DMS 273 (cell line): ENCODE measurements around the gene OR9Q1.

Experiments used
- DNase-seq: peaks from one replicate; lab custom pipeline; 2025; ENCODE audit not compliant: unreplicated experiment; lab: John Stamatoyannopoulos, UW

Gene OR9Q1

GRCh38 chr11:58028687-58029411 lies 5.2 kb downstream of the OR9Q1 start:
- no peak for DNase-seq

DNA sequence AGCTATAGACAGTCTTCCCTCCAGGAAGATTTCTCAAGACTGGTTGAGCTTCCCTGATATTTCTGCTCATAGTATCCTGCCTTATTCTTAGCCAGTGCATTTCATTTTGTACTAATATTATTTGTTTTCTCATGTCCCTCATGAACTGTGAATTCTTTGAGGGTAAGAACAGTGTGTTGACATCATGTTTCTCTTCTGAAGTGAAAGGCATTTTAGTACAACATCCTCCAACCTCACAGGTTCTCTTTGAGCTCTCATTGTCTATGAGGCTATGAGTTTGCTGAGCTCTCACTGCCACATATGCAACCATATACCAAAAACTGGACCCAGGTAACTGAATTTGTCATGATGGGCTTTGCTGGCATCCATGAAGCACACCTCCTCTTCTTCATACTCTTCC lies 7.0 kb downstream of the OR9Q1 start, which contains the start of gene OR6Q1:
TSS of gene OR6Q1 (plus strand) at position 301 of the 400 bp plus-strand sequence. CDS start at position 301, 0 bp downstream.
- no peak for DNase-seq

GRCh38 chr11:58034471-58034870 lies 10.8 kb downstream of the OR9Q1 start:
- DNase-seq, result no peak

DNA sequence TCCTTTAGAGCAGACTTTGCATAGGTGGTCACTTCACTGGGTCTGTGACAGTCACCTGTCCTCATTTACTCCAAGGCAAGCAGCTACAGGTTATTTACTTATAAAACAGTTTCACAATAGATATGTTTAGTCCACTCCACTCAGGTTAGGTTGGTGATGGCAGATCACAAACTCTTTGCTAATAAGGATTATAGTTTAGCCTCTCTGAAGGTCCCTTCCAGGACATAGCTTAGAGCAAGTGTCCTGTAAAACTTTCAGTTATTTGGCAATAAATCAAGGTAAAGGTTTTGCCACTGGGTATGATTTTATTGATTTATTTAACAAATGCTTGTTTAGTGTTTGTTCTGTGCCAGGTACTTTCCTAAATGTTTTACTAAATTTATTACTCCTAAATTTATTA lies 15.9 kb downstream of the OR9Q1 start:
- no peak for DNase-seq

- no peak for DNase-seq
Observed at GRCh38 chr11:58043379-58043778, 19.7 kb downstream of the OR9Q1 start.

DNA sequence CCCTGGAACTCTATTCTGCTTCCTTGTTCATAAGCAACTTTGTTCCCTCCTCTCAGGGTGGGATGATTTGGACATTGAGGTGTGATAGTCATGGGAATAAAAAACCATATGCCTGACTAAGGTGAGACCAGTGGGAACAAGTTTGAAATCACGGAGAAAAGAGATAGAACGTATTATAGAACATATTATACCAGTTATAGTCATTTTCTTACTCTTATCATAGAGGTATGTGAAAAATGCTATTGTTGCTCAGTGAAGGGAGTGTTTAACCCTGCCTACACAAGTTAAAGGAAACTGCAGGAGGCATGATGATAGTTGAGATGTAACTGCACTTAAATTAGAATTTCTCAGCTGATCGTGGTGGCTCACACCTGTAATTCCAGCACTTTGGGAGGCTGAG lies 22.6 kb downstream of the OR9Q1 start:
- no peak for DNase-seq

DNA sequence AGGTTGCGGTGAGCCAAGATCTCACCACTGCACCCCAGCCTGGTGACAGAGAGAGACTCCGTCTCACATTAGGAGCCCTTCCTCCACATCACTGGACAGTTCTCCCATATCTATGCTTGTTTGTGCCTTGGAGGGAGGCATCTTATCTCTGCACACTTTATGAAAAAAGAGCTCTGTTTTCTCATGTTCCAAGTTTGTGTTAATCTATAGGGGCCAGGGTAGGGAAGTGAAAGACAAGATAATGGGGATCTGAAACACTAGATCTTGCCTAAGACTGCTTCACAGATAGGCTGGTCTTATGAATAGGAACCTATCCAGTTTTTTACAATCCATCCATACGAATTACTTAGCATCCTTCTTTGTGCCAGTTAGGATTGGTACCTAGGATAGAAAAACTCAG lies 24.1 kb downstream of the OR9Q1 start:
- no peak for DNase-seq

DNA sequence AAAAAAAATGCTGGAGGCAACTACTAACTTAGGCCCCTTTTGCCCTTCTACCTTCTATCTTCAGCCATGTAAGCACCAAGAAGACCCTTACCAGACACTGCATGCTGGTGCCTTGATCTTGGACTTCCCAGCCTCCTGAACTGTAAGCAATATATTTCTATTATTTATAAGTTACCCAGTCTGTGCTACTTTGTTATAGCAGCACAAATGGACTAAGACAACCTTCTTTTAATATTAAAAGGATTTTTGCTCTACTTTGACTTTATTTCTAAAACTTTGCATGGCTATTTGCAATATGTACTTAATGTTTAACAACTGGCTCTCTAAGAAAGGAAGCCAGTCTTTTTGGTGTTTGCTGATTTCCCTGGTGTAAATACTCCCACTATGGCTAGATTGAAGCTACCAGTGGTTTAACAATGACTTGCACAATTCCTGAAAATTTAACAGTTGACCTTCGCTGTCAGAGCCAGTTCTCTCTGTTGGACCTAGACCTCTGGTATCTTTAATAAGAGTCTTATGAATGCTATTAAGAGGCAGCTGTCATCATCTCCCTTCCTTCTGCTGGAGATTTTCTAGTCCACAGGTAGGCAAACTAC lies 32.2 kb downstream of the OR9Q1 start:
- DNase-seq, result no peak

- no peak for DNase-seq
Observed at GRCh38 chr11:58057481-58057880, 33.8 kb downstream of the OR9Q1 start.

DNA sequence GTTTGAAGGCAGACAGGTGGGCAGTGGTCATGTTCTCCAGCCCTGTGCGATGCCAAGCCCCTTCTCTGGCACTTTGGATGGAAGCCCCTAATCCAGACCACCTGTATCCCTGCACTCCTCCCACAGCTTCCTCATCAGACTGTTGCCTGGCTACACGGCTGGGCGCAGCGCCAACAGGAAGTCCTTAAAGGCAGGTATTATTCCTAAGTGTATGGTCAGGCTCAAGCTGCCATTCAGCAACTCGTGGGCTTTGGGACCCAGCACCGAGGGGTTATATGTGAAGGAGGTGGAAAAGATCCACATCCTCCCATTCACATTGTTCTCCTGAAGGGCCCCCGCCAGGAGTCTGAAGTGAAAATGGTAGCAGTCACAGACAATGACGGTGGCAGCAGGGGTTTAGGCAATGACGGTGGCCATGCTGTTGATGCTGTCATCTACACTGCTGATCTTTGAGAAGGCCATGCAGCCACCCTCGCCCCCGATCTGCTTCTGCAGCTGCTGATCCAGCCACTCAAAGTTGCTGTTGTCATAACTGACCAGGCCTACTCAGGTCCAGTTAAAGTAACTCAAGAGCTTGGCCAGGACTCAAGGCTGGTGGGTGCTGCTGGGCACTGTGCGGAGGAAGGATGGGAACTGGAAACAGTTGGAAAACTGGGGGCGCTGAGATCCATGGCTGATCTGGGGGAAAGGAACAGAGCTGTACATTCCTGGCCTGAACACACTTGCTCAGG lies 34.8 kb downstream of the OR9Q1 start:
- no peak for DNase-seq

DNA sequence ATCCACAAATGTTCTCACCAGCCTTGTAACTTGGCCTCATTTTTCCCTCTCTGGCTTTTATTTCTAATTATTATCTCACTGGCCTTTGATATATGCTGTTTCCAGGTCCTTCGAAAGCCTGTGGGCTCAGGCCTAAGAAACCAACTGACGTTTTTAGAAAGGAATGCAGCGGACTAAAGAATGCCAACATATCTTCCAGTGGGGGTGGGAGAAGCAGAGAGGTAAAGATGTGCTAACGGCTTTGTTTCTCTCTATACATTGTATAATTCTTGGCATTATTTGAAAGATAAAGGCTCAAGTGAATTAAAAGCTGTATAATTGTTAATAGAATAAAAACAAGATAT lies 35.3 kb downstream of the OR9Q1 start:
- no peak for DNase-seq

DNA sequence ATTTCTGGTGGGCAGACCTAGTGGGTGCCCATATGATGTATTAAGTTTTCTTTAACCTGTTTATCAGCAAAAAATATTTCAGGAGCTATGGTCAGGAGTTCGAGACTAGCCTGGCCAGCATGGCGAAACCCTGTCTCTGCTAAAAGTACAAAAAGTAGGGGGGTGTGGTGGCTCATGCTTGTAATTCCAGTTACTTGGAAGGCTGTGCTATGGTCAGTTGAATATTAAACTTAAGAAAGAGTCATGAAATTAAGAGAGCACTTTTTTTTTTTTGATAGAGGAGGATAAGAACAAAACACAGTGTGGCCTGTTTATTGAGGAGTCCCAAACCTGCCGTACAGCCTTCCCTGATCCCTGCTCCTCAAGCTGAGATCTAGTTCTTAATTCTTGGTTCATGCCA lies 36.9 kb downstream of the OR9Q1 start:
- no peak for DNase-seq

DNA sequence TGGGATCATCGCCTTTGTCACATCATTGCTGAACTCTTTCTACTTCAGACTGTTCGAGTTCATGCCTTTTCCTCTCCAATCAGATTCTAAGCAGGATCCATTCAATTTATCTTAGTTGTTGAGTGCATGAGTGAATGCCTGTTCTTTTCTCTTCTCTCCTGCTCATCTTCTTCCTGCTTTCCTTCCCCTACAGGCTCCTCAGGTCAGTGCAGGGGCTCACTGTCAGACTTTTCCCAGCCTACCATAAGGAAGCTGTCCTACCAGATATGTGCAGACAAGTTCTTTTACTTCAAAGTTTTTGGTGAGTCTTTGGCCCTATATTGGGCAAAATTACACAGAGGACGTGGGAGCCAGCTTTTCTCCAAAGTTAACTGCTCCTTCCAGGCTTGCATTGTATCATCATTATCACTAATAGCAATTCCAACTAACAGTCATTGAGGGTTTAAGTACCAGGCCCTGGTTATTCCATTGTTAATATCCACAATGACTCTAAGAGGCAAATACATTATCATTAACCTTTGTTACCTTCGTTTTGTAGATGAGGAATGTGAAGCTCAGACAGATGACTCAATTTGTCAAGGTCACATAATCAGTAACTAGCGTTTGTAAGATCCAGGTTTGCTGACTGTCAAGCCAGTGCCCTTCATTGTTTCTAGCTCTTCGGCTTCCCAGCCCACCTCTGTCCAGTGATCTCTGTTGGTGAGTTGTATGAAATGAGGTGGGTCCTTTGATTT lies 37.4 kb downstream of the OR9Q1 start:
- no peak for DNase-seq

DNA sequence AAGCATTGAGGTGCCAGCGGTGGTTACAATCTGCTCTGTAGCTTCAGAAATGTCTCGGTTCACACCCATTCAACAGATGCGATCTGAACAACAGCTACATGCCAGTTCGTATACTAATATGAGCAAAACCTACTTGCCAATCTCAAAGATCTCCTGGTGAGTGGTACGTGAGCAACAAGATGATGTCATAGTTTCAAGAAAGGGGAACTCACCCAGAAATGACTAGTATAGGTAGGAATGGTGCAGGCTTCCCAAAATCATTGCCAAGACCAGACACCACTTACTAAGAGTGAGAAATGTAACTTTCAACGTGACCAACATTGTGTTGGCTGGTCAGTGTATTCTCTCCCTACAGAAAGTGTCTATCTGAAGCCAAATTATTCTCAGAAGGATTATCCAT lies 38.1 kb downstream of the OR9Q1 start:
- DNase-seq, result no peak

- DNase-seq, result no peak
Observed at GRCh38 chr11:58067685-58068084, 44.0 kb downstream of the OR9Q1 start.

DNA sequence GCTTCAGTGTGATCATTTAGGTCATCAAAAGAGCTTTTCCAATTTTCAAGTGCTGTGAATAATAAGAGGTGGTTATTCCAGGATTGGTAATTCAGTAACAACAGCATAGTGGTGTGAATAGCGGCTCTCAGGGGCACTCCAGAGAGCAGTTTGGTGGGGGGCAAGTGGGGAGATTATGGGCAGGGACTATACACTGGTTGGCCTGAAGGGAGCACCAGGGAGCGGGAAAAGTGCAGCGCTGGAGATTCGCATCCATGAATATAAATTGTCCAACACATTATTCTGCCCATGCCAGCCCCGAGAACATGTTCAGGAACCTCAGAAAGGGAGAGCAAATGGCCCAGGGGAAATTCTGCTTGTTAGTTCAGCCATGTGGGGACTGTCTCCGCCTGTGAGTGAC lies 45.0 kb downstream of the OR9Q1 start:
- DNase-seq, result peak; percentile 1

- DNase-seq, result no peak
Observed at GRCh38 chr11:58070585-58070984, 46.9 kb downstream of the OR9Q1 start.

DNA sequence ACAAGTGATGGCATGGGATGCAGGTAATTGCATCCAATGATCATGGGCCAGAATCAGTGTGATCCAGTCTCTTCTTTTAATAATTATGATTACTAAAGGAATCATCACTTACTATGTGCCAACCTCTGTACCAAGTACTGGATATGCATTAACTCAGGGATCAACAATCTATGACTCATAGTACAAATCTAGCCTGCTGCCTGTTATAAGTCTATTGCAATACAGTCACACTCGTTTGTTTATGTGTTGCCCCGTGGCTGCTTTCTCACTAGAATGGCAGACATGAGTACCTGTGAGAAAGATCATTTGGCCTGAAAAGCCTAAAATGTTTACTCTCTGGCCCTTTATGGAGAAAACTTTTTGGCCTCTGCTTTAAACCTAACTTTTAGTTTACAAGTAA lies 52.1 kb downstream of the OR9Q1 start:
- DNase-seq, result no peak

- no peak for DNase-seq
Observed at GRCh38 chr11:58086528-58086927, 62.8 kb downstream of the OR9Q1 start.

- DNase-seq, result no peak
Observed at GRCh38 chr11:58097437-58097836, 73.8 kb downstream of the OR9Q1 start.

DNA sequence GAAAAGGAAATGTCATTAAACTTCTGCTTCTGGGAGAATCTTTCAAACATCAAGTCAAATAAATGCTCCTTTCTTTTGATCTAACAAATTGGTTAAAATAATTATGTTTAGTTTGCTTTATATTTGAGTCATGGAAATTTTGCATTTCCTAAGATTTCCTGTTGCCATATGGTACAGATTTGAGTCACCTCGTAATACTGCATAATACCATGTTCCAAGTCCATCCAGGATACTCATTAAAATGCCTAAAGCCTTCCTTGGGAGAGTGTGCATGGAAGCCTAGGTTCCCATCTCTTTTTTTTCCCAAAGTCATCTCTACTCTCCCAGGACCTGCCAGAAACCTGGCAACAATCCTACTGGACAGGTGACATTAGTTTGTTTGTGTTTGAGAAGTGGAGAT lies 97.4 kb downstream of the OR9Q1 start:
- no peak for DNase-seq

- DNase-seq, result no peak
Observed at GRCh38 chr11:58125469-58125868, 101.8 kb downstream of the OR9Q1 start, which contains the start of gene OR9I1. Gene OR9I1 (minus strand): TSS chr11:58125530. CDS start chr11:58119444, 6,086 bp downstream.
